ENCODE measurements around the gene TPGS2. TPM values are rescaled to one million over a fixed set of nuclear protein-coding genes. Genes with fewer than 3 reads are reported as not detected.
A peak's percentile ranks its signal among the peaks of the same experiment; 100 is the strongest.
"Not testable (repeated sequence)": the region's sequence is repeated elsewhere in the genome, so short reads cannot be mapped to it uniquely, and the experiment has no call there.

The TPGS2 gene
- total RNA-seq, 1 donor from 2014 or later = 129 TPM

- no peak for DNase-seq (ENCODE audit: low spot score, unreplicated experiment)
- peaks cover 31% of the 10 kb centered on the region for H3K4me1 Mint-ChIP-seq (ENCODE audit: low read depth)
- peaks cover 18% of the 10 kb centered on the region for H3K36me3 Mint-ChIP-seq (ENCODE audit: insufficient read depth)
- H3K4me3 Mint-ChIP-seq (ENCODE audit: low read depth) = no peak overlapping the region
- no peak overlapping the region for H3K27ac Mint-ChIP-seq
- no peaks in the 10 kb centered on the region for H3K9me3 Mint-ChIP-seq (ENCODE audit: low read depth)
- no peak for TF ChIP-seq CTCF (IDR thresholded peaks at IDR 0.05; ENCODE audit: unreplicated experiment)
- H3K27me3 Mint-ChIP-seq = no peaks in the 10 kb centered on the region
Measured at GRCh38 chr18:36817039-36817438, 11.8 kb downstream of the TPGS2 start.

DNA sequence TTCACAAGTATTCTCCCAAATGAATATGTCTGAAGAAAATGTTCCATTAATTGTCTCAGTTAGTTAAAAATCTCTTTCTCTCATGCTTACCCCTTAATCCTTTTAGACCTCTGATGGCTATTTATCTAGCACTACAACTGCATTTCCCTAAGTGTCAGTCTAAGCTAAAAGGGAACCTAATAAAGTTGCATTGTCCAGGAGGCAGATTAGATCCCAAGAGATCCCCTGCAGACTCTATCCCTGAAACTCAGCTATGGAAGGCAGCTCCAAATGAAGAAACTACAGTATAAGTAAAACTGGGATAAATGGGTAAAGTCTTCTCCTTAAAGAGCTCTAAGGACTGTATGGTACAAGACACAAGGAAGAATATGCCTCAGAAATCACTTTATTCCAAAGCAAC is 12.7 kb downstream of the TPGS2 start:
- not testable (repeated sequence) for H3K27ac Mint-ChIP-seq; H3K27me3 Mint-ChIP-seq; H3K4me3 Mint-ChIP-seq (ENCODE audit: low read depth); DNase-seq (ENCODE audit: low spot score, unreplicated experiment); H3K9me3 Mint-ChIP-seq (ENCODE audit: low read depth)
- H3K36me3 Mint-ChIP-seq (ENCODE audit: insufficient read depth) = peaks cover 14% of the 10 kb centered on the region
- H3K4me1 Mint-ChIP-seq (ENCODE audit: low read depth) = peaks cover 31% of the 10 kb centered on the region

DNA sequence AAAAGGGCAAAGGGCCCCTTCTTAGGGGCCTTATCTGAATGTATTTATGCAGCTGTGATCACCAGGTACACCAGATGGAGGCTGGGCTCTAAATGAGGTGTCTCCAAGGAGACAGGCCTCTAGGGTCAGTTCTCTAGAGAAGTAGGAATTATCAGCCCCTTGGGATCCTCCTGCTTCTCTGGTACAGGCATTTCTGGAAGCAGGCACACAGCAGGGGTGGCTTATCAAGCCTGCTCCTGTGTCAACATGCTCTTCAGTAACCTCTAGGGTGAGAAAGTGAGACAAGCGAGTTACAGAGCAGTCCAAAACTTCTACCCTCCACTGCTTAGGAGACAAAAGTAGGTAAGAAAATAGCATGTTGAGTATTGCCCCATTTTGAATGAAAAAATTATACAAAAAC is 13.8 kb downstream of the TPGS2 start:
- Mint-ChIP-seq H3K27ac (peak overlapping the region; percentile 71), H3K27me3 (no peaks in the 10 kb centered on the region), H3K9me3 (ENCODE audit: low read depth) (no peaks in the 10 kb centered on the region), H3K4me1 (ENCODE audit: low read depth) (peaks cover 31% of the 10 kb centered on the region), H3K4me3 (ENCODE audit: low read depth) (no peak overlapping the region), H3K36me3 (ENCODE audit: insufficient read depth) (peaks cover 14% of the 10 kb centered on the region)
- no peak for DNase-seq (ENCODE audit: low spot score, unreplicated experiment)
- no peak for TF ChIP-seq CTCF (IDR thresholded peaks at IDR 0.05; ENCODE audit: unreplicated experiment)

GRCh38 chr18:36813824-36814223 is 15.0 kb downstream of the TPGS2 start:
- Mint-ChIP-seq H3K4me1 (ENCODE audit: low read depth) (peaks cover 27% of the 10 kb centered on the region), H3K4me3 (ENCODE audit: low read depth) (no peak overlapping the region), H3K9me3 (ENCODE audit: low read depth) (no peaks in the 10 kb centered on the region), H3K36me3 (ENCODE audit: insufficient read depth) (peaks cover 14% of the 10 kb centered on the region), H3K27me3 (no peaks in the 10 kb centered on the region), H3K27ac (no peak overlapping the region)
- no peak for TF ChIP-seq CTCF (IDR thresholded peaks at IDR 0.05; ENCODE audit: unreplicated experiment)
- no peak for DNase-seq (ENCODE audit: low spot score, unreplicated experiment)

GRCh38 chr18:36813101-36813775 is 15.6 kb downstream of the TPGS2 start:
- no peak for TF ChIP-seq CTCF (IDR thresholded peaks at IDR 0.05; ENCODE audit: unreplicated experiment)
- Mint-ChIP-seq H3K36me3 (ENCODE audit: insufficient read depth) (peaks cover 14% of the 10 kb centered on the region), H3K4me1 (ENCODE audit: low read depth) (peaks cover 21% of the 10 kb centered on the region), H3K4me3 (ENCODE audit: low read depth) (no peak overlapping the region), H3K9me3 (ENCODE audit: low read depth) (no peaks in the 10 kb centered on the region), H3K27me3 (no peaks in the 10 kb centered on the region), H3K27ac (no peak overlapping the region)
- DNase-seq (ENCODE audit: low spot score, unreplicated experiment) = no peak

- H3K4me3 Mint-ChIP-seq (ENCODE audit: low read depth) = no peak overlapping the region
- peaks cover 17% of the 10 kb centered on the region for H3K4me1 Mint-ChIP-seq (ENCODE audit: low read depth)
- TF ChIP-seq CTCF (IDR thresholded peaks at IDR 0.05; ENCODE audit: unreplicated experiment) = no peak
- H3K27ac Mint-ChIP-seq = no peak overlapping the region
- H3K27me3 Mint-ChIP-seq = no peaks in the 10 kb centered on the region
- H3K9me3 Mint-ChIP-seq (ENCODE audit: low read depth) = no peaks in the 10 kb centered on the region
- peaks cover 12% of the 10 kb centered on the region for H3K36me3 Mint-ChIP-seq (ENCODE audit: insufficient read depth)
- no peak for DNase-seq (ENCODE audit: low spot score, unreplicated experiment)
Measured at GRCh38 chr18:36812678-36813077, 16.1 kb downstream of the TPGS2 start.

All from progenitor cell of endocrine pancreas (in vitro differentiated cells).